GM21786 (cell line): ENCODE results near the gene DAPK2.
"Not testable (repeated sequence)": the region's sequence is repeated elsewhere in the genome, so short reads cannot be mapped to it uniquely, and the experiment has no call there.

ENCODE experiments used
- ATAC-seq: cut with Tn5 transposase; IDR thresholded peaks from one replicate; pipeline ENCODE4 v1.9.1; 2021; ENCODE audit not compliant: unreplicated experiment

DAPK2 gene

DNA sequence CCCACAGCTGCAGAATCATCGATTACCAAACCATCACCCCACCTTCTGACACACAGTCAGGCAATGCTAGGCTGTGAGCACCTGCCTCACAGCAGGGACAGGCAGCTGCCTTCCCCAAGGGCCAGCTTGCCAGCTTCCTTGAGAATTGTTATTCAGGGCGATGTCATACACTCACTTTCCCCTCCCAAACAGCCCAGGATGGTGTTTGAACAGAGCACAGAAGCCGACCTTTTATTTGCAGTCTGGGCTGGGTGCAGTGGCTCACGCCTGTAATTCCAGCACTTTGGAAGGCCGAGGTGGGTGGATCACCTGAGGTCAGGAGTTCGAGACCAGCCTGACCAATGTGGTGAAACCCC, 128.0 kb downstream of the DAPK2 start:
- ATAC-seq = no peak

DNA sequence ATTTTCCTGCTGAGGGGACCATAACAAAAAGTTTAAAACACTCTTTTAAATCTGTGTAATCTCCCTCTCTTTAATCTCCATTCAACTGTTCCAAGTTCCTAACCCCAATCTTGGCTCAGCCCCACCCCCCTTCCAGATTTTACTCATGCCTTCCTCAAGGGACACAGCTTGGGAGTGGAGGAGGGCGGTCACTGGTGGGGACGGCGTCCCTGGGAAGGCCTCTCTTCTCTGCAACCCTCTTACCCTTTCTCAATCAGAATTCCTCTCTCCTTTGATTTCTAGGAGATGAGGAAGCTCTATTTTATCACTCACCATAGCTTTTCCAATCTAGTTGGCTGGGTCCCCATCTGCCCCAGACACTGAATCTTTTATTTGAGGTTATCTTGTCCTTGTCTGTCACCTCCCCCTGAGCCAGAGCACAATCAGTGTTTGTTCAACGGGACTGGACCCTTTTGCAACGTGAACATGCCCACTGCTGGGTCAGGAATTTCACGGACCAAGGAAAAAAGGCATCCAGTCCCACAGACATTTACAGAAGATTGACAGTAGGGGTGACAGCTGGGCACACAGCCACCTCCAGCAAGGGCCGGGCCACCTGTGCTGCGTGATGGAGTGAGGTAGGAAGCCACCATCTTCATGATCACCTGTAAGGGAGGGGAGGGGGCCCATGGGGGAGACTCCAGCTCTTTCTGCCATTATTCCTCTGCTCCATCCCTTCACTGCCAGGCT, 128.5 kb downstream of the DAPK2 start:
- ATAC-seq = no peak

DNA sequence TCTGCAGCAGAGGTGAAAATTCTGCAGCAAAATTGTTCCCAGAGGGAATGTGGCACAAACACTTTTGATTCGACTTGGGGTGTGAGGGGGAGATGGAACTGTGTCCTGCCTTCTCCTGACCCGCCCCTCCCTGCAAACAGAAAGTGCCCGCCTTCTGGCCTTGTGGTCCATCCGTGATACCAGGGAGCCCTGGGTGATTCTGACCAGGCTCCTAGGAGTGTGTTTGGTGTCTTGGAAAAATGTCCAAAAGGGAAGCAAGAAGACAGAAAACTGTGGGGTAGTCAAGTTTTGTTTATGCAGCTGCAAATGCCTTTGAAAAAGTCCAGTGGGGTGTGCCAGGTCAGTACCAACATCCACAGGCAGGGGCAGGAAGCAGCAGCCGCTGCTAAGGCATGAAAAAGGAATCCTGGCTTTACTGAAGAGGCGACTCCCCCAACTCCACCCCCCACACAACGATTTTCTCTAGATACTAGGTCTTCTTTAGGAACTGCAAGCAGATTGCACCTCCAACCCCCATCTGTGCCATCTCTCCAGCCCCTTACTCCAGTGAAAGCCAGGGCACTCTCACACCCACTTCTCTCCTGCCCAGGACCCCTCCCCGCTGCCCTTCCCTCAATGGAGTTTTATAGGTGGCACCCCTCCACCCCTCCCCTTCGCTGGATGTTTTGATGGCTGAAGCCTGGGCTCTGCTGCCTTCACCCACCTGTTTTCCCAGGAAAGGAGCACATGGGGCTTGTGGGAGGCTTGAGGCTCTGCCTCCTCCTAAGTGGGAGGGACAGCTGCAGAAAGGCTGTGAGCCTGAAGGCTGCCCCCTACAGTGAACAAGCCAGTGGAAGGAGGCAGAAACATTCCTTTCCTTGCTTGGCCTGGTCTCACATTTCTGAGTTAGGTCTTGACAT, 130.2 kb downstream of the DAPK2 start:
- ATAC-seq = no peak

DNA sequence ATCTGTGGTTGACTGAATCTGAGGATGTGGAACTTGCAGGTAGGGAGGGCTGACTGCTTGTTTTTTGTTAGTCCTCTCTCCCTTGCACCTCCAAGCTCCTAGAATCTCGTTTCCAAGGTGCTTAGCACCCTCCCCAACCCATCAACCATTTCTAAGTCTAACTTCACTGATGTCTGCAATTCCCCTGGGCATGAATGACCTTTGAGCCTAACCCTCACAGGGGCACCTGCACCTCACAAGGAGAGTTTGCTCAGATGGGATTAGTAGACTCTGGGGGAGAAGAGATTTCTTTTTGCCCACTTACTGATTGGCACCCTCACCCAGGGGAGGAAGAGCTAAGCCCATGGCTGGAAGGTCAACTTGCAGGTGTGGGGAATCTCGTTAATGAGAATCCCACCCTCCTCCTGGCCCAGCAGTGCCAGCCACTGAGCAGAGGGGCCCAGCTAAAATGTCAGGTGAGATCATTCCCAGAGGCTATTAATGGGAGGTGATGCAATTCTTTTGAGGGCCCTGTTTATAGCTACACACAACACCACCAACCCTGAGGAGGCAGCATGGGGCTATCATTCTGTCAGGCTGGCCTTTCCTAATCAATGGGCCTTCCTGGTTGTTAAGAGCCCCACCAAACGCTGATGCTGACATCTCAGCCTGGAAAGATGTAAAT, 130.9 kb downstream of the DAPK2 start:
- no peak for ATAC-seq

DNA sequence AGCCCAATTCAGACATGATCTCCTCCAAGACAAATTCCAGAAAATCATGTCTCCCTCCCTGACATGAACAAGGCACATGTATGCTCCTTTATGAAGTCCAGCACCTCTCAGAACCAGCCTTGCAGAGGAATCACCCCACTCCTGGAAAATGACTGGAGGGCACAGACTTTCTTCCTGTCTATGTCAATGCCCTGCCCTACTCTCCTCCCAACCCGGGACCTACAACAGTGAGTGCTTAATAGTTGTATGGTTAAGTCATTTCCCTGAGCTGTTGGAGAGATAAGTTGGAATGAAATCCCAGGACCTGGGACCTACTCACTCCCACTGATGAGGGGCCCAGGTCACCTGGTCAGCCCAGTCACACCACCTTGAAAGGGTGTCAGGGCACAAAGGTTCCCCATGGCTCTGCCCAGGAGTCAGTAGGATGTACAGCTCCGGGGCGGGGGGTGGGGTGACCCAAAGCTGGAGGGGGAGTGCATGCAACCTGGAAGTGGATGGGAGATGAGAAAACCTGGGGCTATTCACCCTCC, 132.4 kb downstream of the DAPK2 start:
- no peak for ATAC-seq

DNA sequence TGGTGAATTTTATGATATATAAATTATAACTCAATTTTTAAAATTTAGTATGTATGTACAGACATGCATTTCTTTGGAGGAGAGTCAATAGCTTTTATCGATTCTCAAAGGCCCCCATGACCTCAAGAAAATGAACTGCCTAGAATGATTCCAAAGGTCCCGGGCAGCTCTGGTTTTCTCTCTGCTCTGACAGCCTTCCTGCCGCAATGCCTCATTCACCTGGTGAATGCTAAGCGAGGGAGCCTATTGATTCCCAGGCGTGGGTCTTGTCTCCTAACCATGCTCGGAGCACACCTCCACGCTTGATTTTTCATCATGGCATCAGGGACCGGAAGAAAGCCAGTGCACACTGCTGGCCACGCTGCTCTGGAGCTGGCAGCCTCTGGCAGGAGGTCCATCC, 132.9 kb downstream of the DAPK2 start:
- no peak for ATAC-seq

DNA sequence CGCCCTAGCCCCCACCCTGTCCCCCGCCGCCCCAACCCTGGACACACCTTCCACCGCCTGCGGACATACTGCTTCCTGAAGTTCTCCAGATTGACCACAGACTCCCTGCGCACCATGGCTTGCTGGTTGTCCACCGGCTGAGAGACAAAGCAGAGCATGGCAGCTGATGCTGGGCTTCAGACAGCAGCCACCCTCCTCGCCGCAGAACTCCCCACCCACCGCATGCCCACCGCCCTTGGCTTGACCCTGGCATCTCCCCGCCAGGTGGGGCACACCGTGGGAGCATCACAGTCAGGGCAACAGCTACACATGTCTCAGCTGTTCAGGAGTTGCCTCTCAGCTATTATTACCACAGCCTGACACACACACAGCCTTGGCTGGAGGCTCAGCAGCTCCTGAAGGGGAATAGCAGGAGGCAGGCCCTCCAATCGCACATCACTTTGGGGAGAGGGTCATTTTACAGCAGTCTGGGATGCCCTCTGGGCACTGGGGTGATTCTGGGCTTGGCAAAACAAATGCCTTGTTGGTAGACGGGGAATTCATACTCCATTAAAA, 134.1 kb downstream of the DAPK2 start:
- no peak for ATAC-seq

DNA sequence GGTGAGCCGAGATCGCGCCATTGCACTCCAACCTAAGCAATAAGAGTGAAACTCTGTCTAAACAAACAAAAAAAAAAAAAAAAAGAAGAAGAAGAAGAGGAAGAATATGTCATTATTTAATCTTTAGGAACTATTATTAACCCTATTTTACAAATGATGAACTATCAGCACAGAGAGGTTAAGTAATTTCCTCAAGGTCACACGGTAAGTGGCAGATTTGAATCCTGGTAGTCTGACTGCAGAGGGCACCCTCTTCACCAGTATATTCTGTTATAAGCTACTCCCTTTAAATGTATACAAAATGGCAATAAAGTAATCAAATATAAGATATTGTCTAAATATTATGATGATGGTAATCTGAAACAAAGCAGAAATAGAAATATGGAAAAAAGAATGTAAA, 135.1 kb downstream of the DAPK2 start:
- no peak for ATAC-seq

DNA sequence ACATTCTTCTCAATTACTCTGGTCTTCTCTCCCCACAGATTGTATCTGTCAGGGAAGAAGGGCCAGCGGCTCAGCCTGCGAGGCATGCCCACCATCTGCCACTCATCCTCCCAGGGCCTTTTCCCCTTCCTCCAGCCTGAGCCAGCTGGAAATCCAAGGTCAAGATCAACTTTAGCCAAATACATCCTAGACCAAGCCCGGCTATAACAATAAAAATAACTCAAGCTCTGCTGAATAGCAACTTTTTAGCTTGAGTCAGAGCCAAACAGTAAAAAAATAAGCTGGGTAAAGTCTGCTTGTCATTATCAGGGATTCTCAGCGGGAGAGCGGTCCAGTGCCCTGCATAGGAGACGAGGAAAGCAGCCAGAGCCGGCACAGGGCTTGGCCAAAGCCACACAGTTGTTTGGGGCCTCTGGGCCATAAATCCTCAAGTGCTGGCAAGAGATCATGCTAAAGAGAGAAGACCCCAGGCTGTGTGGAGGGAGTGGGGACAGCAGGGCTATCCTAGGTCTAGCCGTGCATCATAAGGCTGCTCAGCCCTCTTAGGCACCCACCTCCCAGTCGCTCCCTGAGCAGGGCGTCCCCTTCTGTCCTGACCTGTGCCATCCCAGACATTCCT, 136.4 kb downstream of the DAPK2 start:
- no peak for ATAC-seq

DNA sequence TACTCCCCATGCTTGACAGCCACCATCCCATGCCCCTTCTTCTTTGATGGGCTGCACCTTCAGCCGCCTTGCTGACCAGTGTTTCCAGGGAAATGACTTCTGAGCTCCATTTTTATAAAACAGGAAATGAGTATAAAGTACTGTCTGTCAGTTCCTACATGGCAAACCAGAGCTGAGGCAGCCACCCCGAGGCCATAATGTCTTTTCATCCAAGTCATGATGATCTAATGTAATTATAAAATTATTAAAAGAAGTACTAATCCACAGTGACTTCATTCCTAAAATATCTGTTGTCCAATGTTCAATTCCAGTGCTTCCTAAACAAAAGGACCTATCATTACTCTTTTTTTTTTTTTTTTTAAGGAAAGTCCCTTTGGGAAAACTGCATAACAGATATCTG, 137.3 kb downstream of the DAPK2 start:
- no peak for ATAC-seq

DNA sequence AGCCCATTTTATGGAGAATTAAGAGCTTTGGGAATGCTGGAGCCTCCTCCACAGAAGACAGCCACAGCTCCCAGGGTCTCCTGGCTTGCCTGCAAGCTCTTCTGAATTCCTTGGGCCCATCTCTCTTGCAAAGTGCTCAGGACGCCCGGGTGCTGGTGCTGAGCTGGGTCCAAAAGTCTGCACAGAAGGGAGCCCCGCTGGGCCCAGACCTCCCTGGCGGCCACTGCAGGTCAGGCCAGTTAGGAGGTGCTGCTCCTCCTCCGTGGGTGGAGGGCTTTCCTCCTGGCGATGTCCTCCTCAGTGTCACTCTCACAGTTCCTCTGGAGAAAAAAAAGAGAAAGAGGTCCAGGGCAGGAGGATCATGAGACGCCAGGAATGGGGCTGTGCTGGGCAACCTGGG, 138.0 kb downstream of the DAPK2 start:
- ATAC-seq = no peak

DNA sequence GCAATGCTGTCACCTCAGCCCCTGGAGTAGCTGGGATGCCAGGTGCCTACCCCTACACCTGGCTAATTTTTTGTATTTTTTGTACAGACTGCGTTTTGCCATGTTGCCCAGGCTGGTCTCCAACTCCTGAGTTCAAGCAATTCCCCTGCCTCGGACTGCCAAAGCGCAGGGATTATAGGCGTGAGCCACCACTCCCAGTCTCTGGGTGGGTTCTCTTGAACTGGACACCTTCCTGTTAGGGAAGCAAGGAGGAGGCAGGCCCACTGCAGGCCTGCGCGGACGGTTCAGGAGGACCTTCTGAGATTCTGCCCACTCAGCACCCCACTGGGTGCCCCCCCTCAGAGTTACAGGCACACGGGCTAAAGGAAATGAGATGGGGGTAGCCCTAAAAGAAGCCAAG, 138.8 kb downstream of the DAPK2 start:
- no peak for ATAC-seq

DNA sequence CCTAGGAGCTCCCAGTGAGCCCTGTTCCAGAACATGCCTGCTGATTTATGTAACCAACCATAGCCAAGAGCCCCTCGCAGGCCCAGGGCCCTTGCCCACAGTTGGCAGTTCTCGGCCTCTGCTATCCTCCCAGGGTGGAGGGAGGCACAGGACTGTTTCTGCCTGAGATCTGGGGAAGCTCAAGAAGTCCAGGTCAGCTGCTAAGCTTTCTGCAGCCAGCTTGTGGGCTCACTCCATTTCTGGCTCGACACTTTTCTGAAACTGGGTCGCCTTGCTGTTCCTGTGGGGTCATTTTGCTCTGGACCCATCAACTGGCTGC, 140.1 kb downstream of the DAPK2 start:
- ATAC-seq = no peak

DNA sequence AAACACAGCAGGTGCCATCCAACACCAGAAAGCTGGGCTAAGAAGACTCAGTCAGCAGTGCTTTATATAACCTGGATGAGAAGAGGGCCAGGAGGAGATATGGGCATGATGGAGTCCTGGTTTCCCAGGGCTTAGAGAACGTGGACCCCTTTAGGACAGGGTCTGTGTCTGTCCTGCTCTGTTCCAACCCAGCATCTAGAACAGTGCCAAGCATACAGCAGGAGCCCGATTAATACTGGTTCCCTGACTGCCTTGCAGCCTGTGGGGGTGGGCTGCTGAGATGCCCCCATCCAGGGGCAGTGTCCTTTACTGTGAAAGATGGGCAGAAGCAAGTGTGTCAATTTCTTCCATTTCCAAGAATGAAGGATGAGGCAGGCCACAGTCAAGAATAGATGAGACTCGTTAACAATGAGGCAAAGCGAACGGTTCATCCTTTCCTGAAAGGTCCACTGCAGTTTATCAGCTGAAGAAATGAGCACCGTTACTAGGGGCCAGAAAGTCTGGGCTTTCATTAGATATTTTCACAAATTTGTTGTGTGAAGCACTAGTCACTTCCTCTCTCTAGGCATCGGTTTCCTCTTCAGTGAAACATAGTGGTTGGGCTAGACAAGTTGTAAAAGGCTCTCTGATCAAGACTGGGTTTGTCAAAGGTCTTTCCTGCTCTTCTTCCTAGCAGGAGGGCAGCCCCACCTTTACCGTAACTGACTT, 140.6 kb downstream of the DAPK2 start:
- ATAC-seq = no peak

DNA sequence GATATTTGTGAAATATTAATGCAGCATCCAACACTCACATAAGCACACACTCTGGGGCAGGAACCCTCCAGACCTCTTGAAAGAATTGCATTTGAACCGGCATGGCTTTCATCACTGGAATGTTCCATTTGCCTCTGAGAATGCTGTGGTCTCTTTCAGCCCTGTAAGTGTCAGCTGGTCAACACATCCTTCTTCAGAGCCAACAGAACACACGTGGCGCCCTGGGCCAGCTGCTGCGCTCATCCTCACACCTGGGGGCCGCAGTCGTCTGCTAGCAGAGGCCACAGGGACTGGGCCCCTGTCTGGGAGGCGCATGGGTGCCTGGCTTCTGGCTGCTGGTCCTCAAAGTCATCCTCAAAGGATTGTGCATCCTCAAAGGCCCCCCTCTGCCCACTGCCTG, 141.2 kb downstream of the DAPK2 start:
- no peak for ATAC-seq

DNA sequence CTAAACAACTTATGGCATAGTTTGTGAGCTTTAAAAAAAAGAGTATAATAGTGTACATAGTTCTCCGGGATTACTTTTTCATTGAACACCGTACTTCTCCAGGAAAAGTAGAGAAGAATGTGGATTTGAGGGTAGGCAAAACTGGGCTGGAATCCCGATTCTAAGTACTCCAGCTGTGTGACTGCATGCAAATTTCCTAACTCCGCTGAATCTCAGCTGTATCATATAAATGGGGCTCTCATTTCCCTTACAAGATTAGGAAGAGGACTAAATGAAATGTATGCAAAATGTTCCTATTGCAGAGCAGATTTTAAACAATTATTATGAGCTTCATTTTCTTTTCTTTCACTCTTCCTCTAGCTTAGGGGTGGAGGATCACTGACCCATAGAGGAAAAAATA, 142.2 kb downstream of the DAPK2 start:
- ATAC-seq = no peak

DNA sequence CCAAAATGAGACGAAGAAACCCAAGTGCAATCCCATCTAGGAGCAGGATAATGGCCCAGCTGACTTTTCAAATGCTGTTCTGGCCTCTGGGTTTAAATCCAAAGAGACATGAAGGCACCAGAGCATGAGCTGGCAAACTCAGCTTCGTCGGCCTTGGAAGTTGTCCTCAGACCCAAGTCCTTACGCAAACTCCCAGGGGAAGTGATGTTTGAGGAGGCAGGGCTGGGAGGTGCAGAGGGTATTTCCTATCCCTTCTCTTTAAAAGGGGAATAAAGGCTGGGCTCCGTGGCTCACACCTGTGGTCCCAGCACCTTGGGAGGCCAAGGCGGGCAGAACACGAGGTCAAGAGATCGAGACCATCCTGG, 143.6 kb downstream of the DAPK2 start:
- ATAC-seq = no peak

DNA sequence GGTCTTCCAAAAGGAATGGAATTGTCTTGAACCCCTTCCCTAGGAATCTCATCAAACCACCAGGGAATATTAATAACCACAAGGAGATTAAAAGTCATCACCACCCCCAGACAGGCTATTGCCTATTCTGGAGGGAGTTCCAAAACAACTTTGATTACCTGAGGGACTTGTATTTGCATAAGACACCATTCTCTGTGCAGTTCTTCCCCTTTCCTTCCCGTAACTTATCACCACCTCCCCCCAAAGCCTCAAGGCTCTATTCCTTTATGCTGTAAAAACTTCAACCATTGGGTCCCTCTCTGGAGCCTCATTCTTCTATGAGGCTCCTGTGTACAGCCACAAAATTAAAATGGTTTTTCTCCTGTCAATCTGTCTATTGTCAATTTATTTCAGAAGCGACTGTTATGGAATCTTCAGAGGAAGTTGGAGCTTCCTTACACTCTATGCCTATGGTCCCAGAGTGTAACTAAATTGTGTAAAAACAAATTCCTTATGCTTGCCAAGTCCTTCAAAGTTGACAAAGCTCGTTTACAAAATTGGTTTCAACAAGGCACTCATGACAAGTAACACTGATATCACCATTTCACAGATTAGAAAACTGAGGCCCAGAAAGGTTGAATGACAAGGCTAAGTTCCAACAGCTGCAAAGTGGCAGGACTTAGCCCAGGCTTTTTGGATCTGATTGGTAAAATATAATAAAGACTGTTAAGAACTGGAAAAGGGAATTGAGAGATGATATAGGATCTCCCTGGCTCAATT, 144.2 kb downstream of the DAPK2 start:
- no peak for ATAC-seq

DNA sequence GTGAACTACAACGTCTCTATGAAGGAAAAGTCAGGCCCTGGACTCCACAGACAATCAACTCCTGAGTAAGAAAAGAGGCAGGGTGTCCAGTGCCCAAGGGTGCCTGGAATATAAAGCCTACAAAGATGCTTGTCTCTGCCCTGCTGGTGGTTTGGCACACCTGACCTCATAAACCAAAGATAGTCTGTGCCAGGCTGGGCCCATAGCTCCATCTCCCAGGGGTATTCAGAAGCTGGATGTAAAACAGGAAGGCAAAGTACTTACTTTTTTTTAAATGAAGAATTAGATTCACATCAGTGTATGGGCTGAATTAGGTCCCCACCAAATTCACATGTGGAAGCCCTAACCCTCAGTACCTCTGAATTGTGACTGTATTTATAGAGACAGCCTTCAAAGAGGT, 146.0 kb downstream of the DAPK2 start:
- ATAC-seq = no peak

DNA sequence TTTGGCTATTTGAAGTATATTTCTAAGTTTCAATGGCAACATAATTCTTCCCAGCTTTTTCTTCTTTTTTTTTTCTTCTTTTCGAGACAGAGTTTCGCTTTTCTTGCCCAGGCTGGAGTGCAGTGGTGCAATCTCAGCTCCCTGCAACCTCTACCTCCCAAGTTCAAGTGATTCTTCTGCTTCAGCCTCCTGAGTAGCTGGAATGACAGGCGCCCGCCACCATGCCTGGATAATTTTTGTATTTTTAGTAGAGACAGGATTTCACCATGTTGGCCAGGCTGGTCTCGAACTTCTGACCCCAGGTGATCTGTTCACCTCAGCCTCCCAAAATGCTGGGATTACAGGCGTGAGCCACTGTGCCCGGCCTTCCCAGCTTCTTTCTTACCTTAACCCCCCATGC, 146.7 kb downstream of the DAPK2 start:
- ATAC-seq = not testable (repeated sequence)
